A673 (cell line): Measurements from ENCODE around the gene DLG2. TPM values are rescaled to one million over a fixed set of nuclear protein-coding genes. Genes with fewer than 3 reads are reported as not detected.
A peak's percentile ranks its signal among the peaks of the same experiment; 100 is the strongest.

ENCODE experiments used
- BruUV-seq: library from RNA; stranded (reverse); fragments of 400-500 nt; replicated peaks from 2 replicates; lab custom pipeline; 2021; lab: Mats Ljungman, UMichigan
- CTCF ChIA-PET: fragments of 300-600 bp; sonication (Branson Sonifier 250); formaldehyde crosslinking; loops from one replicate; lab custom pipeline; 2022; ENCODE audit warnings: antibody characterized with exemption; lab: Charles Lee
- POLR2A ChIA-PET: fragments of 300-600 bp; sonication (Branson Sonifier 250); formaldehyde crosslinking; loops from one replicate; lab custom pipeline; 2022; ENCODE audit warnings: antibody characterized with exemption; ENCODE audit not compliant: low non-redundant PET; lab: Charles Lee
- DNase-seq: peaks from one replicate; pipeline ENCODE4 v3.0.0-alpha.2; 2015; ENCODE audit warnings: low spot score
- H3K27ac ChIP-seq: fragments of 200-600 bp; sonication (generic); 2 replicates; pipeline ENCODE4 v1.5.1; 2016; ENCODE audit warnings: mixed run types, low read depth, mild to moderate bottlenecking, mixed read lengths, antibody characterized with exemption, low read length; ENCODE audit not compliant: poor library complexity, severe bottlenecking
- H3K27me3 ChIP-seq: fragments of 200-600 bp; sonication (generic); replicated peaks from 2 replicates; pipeline ENCODE4 v1.6.1; 2017; ENCODE audit warnings: mixed run types, low read depth, mild to moderate bottlenecking, mixed read lengths, antibody characterized with exemption, low read length; ENCODE audit not compliant: insufficient read depth, poor library complexity
- H3K36me3 ChIP-seq: fragments of 200-600 bp; sonication (generic); 2 replicates; pipeline ENCODE4 v1.6.1; 2016; ENCODE audit warnings: mixed run types, mild to moderate bottlenecking, mixed read lengths, antibody characterized with exemption, low read length; ENCODE audit not compliant: insufficient read depth, poor library complexity, severe bottlenecking
- H3K4me1 ChIP-seq: fragments of 200-600 bp; sonication (generic); 2 replicates; pipeline ENCODE4 v1.6.1; 2017; ENCODE audit warnings: mixed run types, mild to moderate bottlenecking, mixed read lengths, antibody characterized with exemption, low read length; ENCODE audit not compliant: insufficient read depth, poor library complexity, severe bottlenecking
- H3K4me3 ChIP-seq: fragments of 200-600 bp; sonication (generic); 2 replicates; pipeline ENCODE4 v1.5.1; 2016; ENCODE audit warnings: low read depth, mixed run types, mild to moderate bottlenecking, mixed read lengths, low read length; ENCODE audit not compliant: poor library complexity, severe bottlenecking
- H3K9me3 ChIP-seq: fragments of 200-600 bp; sonication (generic); 2 replicates; pipeline ENCODE4 v1.6.1; 2016; ENCODE audit warnings: mixed run types, low read depth, mild to moderate bottlenecking, mixed read lengths, antibody characterized with exemption, low read length; ENCODE audit not compliant: poor library complexity, severe bottlenecking
- CTCF ChIP-seq: fragments of 300-800, 200-600 bp; sonication (generic); conservative IDR thresholded peaks from 2 replicates; pipeline ENCODE4 v1.5.1; 2017; ENCODE audit warnings: low read depth, mild to moderate bottlenecking, antibody characterized with exemption, low read length, moderate library complexity, mixed read lengths
- EZH2 ChIP-seq: fragments of 200-600 bp; sonication (generic); IDR thresholded peaks from 2 replicates; pipeline ENCODE4 v1.6.1; 2017; ENCODE audit warnings: borderline replicate concordance, low read depth, mild to moderate bottlenecking, mixed read lengths, antibody characterized with exemption, low read length; ENCODE audit not compliant: poor library complexity, severe bottlenecking
- intact Hi-C: fragments of 100-400 bp; cut with micrococcal nuclease; formaldehyde crosslinking; loops from one replicate; pipeline ENCODE4 v1.10.0; 2022; ENCODE audit not compliant: unreplicated experiment
- total RNA-seq: library from RNA; stranded (reverse); gene quantifications from 2 replicates; pipeline ENCODE4 v1.2.3, GENCODE V29; 2021

The DLG2 gene
- total RNA-seq, 1 experiment from 2014 or later: 277 TPM

- peak; percentile 17 for DNase-seq
- no peak for TF ChIP-seq EZH2
- CTCF ChIA-PET: interaction anchor here (0.9 to 1.1 kb wide), 2 partner anchors 226 to 979 kb away, joined by 3 to 6 read pairs; partner anchors contain the start of gene CCDC83
These were observed 1.7 kb upstream of the DLG2 start for GRCh38 chr11:85628771-85629341.

GRCh38 chr11:85627998-85628770 lies 1.0 kb upstream of the DLG2 start, which contains the start of gene TMEM126B:
Gene TMEM126B, plus strand, starts transcription at chr11:85628593. Its CDS starts 15 bp downstream, at chr11:85628608.
- DNase-seq: peak; percentile 100
- ChIA-PET POLR2A (interaction anchor here (0.6 to 1.0 kb wide), 2 partner anchors 37 to 181 kb away, joined by 3 read pairs; partner anchors contain the start of gene CREBZF), CTCF (interaction anchor here (0.9 to 1.1 kb wide), 2 partner anchors 227 to 980 kb away, joined by 3 to 6 read pairs; partner anchors contain the start of gene CCDC83)
- TF ChIP-seq CTCF (no peak), EZH2 (no peak)
- intact Hi-C loops: loop anchor here (1.0 kb wide), 1 partner anchor 37 kb away; the partner anchor contains the start of gene CREBZF
- Histone ChIP-seq H3K9me3 (no peaks in the 10 kb centered on the region), H3K4me3 (peak within 1 kb of the TSS; percentile 70), H3K4me1 (peaks cover 16% of the 10 kb centered on the region), H3K27ac (peak within 1 kb of the TSS; percentile 76), H3K36me3 (peaks cover 12% of the 10 kb centered on the region), H3K27me3 (peaks cover 9% of the 10 kb centered on the region)
- no TSS peak for BruUV-seq

More at GRCh38 chr11:85628771-85629341, 1.7 kb upstream of the DLG2 start:
- peaks cover 16% of the 10 kb centered on the region for H3K4me1 ChIP-seq
- H3K4me3 ChIP-seq: peak overlapping the region; percentile 70
- no peaks in the 10 kb centered on the region for H3K9me3 ChIP-seq
- TSS peak; percentile 73 for BruUV-seq
- peak overlapping the region; percentile 76 for H3K27ac ChIP-seq
- H3K36me3 ChIP-seq: peaks cover 12% of the 10 kb centered on the region
- peaks cover 9% of the 10 kb centered on the region for H3K27me3 ChIP-seq
- intact Hi-C loops: loop anchor here (1.0 kb wide), 1 partner anchor 36 kb away; the partner anchor contains the start of gene CREBZF
- POLR2A ChIA-PET: interaction anchor here (0.6 to 1.0 kb wide), 2 partner anchors 36 to 180 kb away, joined by 3 read pairs; partner anchors contain the start of gene CREBZF

GRCh38 chr11:85626496-85626895 lies 648 bp downstream of the DLG2 start:
- Histone ChIP-seq H3K36me3 (peaks cover 5% of the 10 kb centered on the region), H3K4me3 (peak overlapping the region; percentile 70), H3K27ac (no peak overlapping the region), H3K9me3 (no peaks in the 10 kb centered on the region), H3K27me3 (peaks cover 9% of the 10 kb centered on the region), H3K4me1 (peaks cover 16% of the 10 kb centered on the region)
- CTCF ChIA-PET: no interaction called here
- BruUV-seq: no TSS peak
- POLR2A ChIA-PET: no interaction called here
- intact Hi-C loops: no loop called here
- DNase-seq: no peak
- TF ChIP-seq EZH2 (no peak), CTCF (no peak)
